ENCODE results near the gene TTBK2. TPM values are rescaled to one million over a fixed set of nuclear protein-coding genes. Genes with fewer than 3 reads are reported as not detected.

Gene TTBK2
- total RNA-seq, 2 experiments from 2014 or later = 17.5 to 20.1 TPM

- Mint-ChIP-seq H3K4me1 (ENCODE audit: low read depth) (no peaks in the 10 kb centered on the region), H3K9me3 (no peaks in the 10 kb centered on the region)
Measured at GRCh38 chr15:42784705-42785104, 135.9 kb downstream of the TTBK2 start.

GRCh38 chr15:42782716-42783115 is 137.9 kb downstream of the TTBK2 start:
- H3K4me1 ChIP-seq (ENCODE audit: insufficient read depth, low read length) = no peaks in the 10 kb centered on the region
- ChIA-PET CTCF (no interaction called here), POLR2A (no interaction called here)
- DNase-seq (no peak), ATAC-seq (ENCODE audit: poor library complexity) (no peak)
- H3K9me3 ChIP-seq (ENCODE audit: control insufficient read depth in 1 of 2, insufficient read depth in 1 of 2, low read length in 2 of 2) = no peaks in the 10 kb centered on the region
- no peak overlapping the region for H3K27ac ChIP-seq (ENCODE audit: low read depth in 1 of 2, low read length in 2 of 2)
- H3K27me3 ChIP-seq (ENCODE audit: control insufficient read depth in 1 of 2, insufficient read depth in 2 of 2, low read length in 2 of 2) = no peaks in the 10 kb centered on the region
- Mint-ChIP-seq H3K27me3 (no peaks in the 10 kb centered on the region), H3K36me3 (ENCODE audit: low read depth) (peaks cover 34% of the 10 kb centered on the region), H3K27ac (no peak overlapping the region), H3K4me3 (no peak overlapping the region), H3K9me3 (no peaks in the 10 kb centered on the region), H3K4me1 (ENCODE audit: low read depth) (no peaks in the 10 kb centered on the region)
- intact Hi-C loops (cut with DNase I, micrococcal nuclease) = no loop called here
- TF ChIP-seq CTCF (IDR thresholded peaks at IDR 0.05) = no peak
- H3K36me3 ChIP-seq (ENCODE audit: insufficient read depth, low read length) = peaks cover 11% of the 10 kb centered on the region
- no peak overlapping the region for H3K4me3 ChIP-seq (ENCODE audit: low read length)

More at GRCh38 chr15:42784705-42785104, 135.9 kb downstream of the TTBK2 start:
- peaks cover 11% of the 10 kb centered on the region for H3K36me3 ChIP-seq (ENCODE audit: insufficient read depth, low read length)
- H3K36me3 Mint-ChIP-seq (ENCODE audit: low read depth) = peaks cover 33% of the 10 kb centered on the region
- ChIA-PET CTCF (interaction anchor here (0.6 to 0.7 kb wide), 2 partner anchors 12 to 418 kb away, joined by 3 to 4 read pairs; no protein-coding TSS in a partner anchor), POLR2A (interaction anchor here (0.6 kb wide), 1 partner anchor 16 kb away, joined by 4 read pairs; no protein-coding TSS in a partner anchor)
- ATAC-seq (ENCODE audit: poor library complexity) (no peak), DNase-seq (no peak)
- no peaks in the 10 kb centered on the region for H3K9me3 ChIP-seq (ENCODE audit: control insufficient read depth in 1 of 2, insufficient read depth in 1 of 2, low read length in 2 of 2)
- H3K27me3 Mint-ChIP-seq = no peaks in the 10 kb centered on the region
- H3K4me3 Mint-ChIP-seq = no peak overlapping the region
- no peaks in the 10 kb centered on the region for H3K4me1 ChIP-seq (ENCODE audit: insufficient read depth, low read length)
- no peaks in the 10 kb centered on the region for H3K27me3 ChIP-seq (ENCODE audit: control insufficient read depth in 1 of 2, insufficient read depth in 2 of 2, low read length in 2 of 2)
- intact Hi-C loops (cut with DNase I, micrococcal nuclease) = no loop called here
- H3K27ac Mint-ChIP-seq = no peak overlapping the region
- no peak overlapping the region for H3K27ac ChIP-seq (ENCODE audit: low read depth in 1 of 2, low read length in 2 of 2)
- no peak overlapping the region for H3K4me3 ChIP-seq (ENCODE audit: low read length)
- TF ChIP-seq CTCF (IDR thresholded peaks at IDR 0.05) = no peak

GRCh38 chr15:42775416-42775815 is 145.2 kb downstream of the TTBK2 start:
- Mint-ChIP-seq H3K9me3 (peaks cover under 1% of the 10 kb centered on the region), H3K36me3 (ENCODE audit: low read depth) (peaks cover 69% of the 10 kb centered on the region), H3K4me3 (no peak overlapping the region), H3K27me3 (no peaks in the 10 kb centered on the region), H3K27ac (no peak overlapping the region), H3K4me1 (ENCODE audit: low read depth) (no peaks in the 10 kb centered on the region)
- Histone ChIP-seq H3K27me3 (ENCODE audit: control insufficient read depth in 1 of 2, insufficient read depth in 2 of 2, low read length in 2 of 2) (no peaks in the 10 kb centered on the region), H3K4me1 (ENCODE audit: insufficient read depth, low read length) (no peaks in the 10 kb centered on the region), H3K36me3 (ENCODE audit: insufficient read depth, low read length) (peaks cover 38% of the 10 kb centered on the region), H3K9me3 (ENCODE audit: control insufficient read depth in 1 of 2, insufficient read depth in 1 of 2, low read length in 2 of 2) (no peaks in the 10 kb centered on the region), H3K4me3 (ENCODE audit: low read length) (no peak overlapping the region), H3K27ac (ENCODE audit: low read depth in 1 of 2, low read length in 2 of 2) (no peak overlapping the region)
- DNase-seq = no peak
- ATAC-seq (ENCODE audit: poor library complexity) = no peak
- CTCF ChIA-PET = no interaction called here
- POLR2A ChIA-PET = no interaction called here
- no peak for TF ChIP-seq CTCF (IDR thresholded peaks at IDR 0.05)
- intact Hi-C loops (cut with DNase I, micrococcal nuclease) = no loop called here

All from CD4-positive, alpha-beta T cell (primary cell).